ENCODE results near the gene AHDC1.
"Not testable (repeated sequence)": the region's sequence is repeated elsewhere in the genome, so short reads cannot be mapped to it uniquely, and the experiment has no call there.

The AHDC1 gene

GRCh38 chr1:27505420-27505680 lies 98.6 kb downstream of the AHDC1 start:
- no peak for DNase-seq

GRCh38 chr1:27504588-27505419 lies 99.1 kb downstream of the AHDC1 start:
- DNase-seq, result no peak

GRCh38 chr1:27503844-27504587 lies 99.9 kb downstream of the AHDC1 start:
- DNase-seq, result no peak

GRCh38 chr1:27503033-27503432 lies 100.9 kb downstream of the AHDC1 start:
- DNase-seq, result no peak

GRCh38 chr1:27501159-27501558 lies 102.8 kb downstream of the AHDC1 start:
- not testable (repeated sequence) for DNase-seq

- no peak for DNase-seq
These were observed 104.8 kb downstream of the AHDC1 start for GRCh38 chr1:27499142-27499541.

- no peak for DNase-seq
These were observed 107.3 kb downstream of the AHDC1 start for GRCh38 chr1:27496604-27497155.

- no peak for DNase-seq
These were observed 111.1 kb downstream of the AHDC1 start for GRCh38 chr1:27492796-27493195.

- no peak for DNase-seq
These were observed 111.9 kb downstream of the AHDC1 start for GRCh38 chr1:27491748-27492700.

- peak; percentile 96 for DNase-seq
These were observed 113.8 kb downstream of the AHDC1 start, which contains the start of gene WASF2 for GRCh38 chr1:27489973-27490741. Gene WASF2, minus strand, starts transcription at chr1:27490167. Its CDS starts 61,277 bp downstream, at chr1:27428890.

- no peak for DNase-seq
These were observed 114.4 kb downstream of the AHDC1 start for GRCh38 chr1:27489501-27489972.

GRCh38 chr1:27487966-27488884 lies 115.7 kb downstream of the AHDC1 start:
- DNase-seq, result no peak

- DNase-seq, result no peak
These were observed 118.6 kb downstream of the AHDC1 start for GRCh38 chr1:27485363-27485762.

Data from NK-92 treated with Interleukin-12 subunit alpha and Interleukin-12 subunit beta, amount 100 ng/mL, for 24 hours (cell line).